Osteoblast (primary cell): ENCODE data around the gene UROD. TPM values are rescaled to one million over a fixed set of nuclear protein-coding genes. Genes with fewer than 3 reads are reported as not detected.
"Not testable (repeated sequence)": the region's sequence is repeated elsewhere in the genome, so short reads cannot be mapped to it uniquely, and the experiment has no call there.

Source experiments
- DNase-seq: peaks from one replicate; pipeline ENCODE4 v3.0.0; 2011; ENCODE audit warnings: low spot score, mixed read lengths; ENCODE audit not compliant: insufficient read length; ENCODE audit errors: missing footprints
- H2AFZ ChIP-seq: 2 replicates; pipeline ENCODE4 v1.6.0; 2011; ENCODE audit warnings: mild to moderate bottlenecking, low read length
- H3K27ac ChIP-seq: 2 replicates; pipeline ENCODE4 v1.5.1; 2011; ENCODE audit warnings: mild to moderate bottlenecking, low read depth, low read length, moderate library complexity
- H3K27me3 ChIP-seq: 2 replicates; pipeline ENCODE4 v1.6.0; 2012; ENCODE audit warnings: mild to moderate bottlenecking, control low read depth, inconsistent platforms, low read length, moderate library complexity; ENCODE audit not compliant: insufficient read depth
- H3K36me3 ChIP-seq: 2 replicates; pipeline ENCODE4 v1.5.1; 2011; ENCODE audit warnings: mild to moderate bottlenecking, low read length, control low read depth, moderate library complexity; ENCODE audit not compliant: insufficient read depth
- H3K4me1 ChIP-seq: 2 replicates; pipeline ENCODE4 v1.5.1; 2011; ENCODE audit warnings: mild to moderate bottlenecking, low read length, control low read depth, moderate library complexity; ENCODE audit not compliant: insufficient read depth
- H3K4me2 ChIP-seq: 2 replicates; pipeline ENCODE4 v1.6.0; 2011; ENCODE audit warnings: mild to moderate bottlenecking, low read length; ENCODE audit not compliant: insufficient read depth
- H3K4me3 ChIP-seq: fragments of 200-600 bp; sonication (generic); 3 replicates; pipeline ENCODE4 v1.5.1; 2012; ENCODE audit warnings: mild to moderate bottlenecking, low read length, inconsistent platforms; ENCODE audit not compliant: insufficient read depth
- H3K79me2 ChIP-seq: 2 replicates; pipeline ENCODE4 v1.6.0; 2012; ENCODE audit warnings: mild to moderate bottlenecking, low read length, control low read depth, inconsistent platforms; ENCODE audit not compliant: insufficient read depth
- H3K9me3 ChIP-seq: 2 replicates; pipeline ENCODE4 v1.5.1; 2011; ENCODE audit warnings: low read depth, low read length, control low read depth
- H4K20me1 ChIP-seq: 2 replicates; pipeline ENCODE4 v1.6.0; 2012; ENCODE audit warnings: mild to moderate bottlenecking, low read length, control low read depth; ENCODE audit not compliant: insufficient read depth
- total RNA-seq: library from RNA; depleted of rRNA; stranded (reverse); fragments of >200 nt; gene quantifications from 2 replicates; pipeline ENCODE4 v1.2.3, GENCODE V29; 2012
- TF ChIP-seq, protein P1 (sequence below): IDR thresholded peaks from 2 replicates; pipeline ENCODE4 v1.5.1; 2011; ENCODE audit warnings: mild to moderate bottlenecking, low read depth, low read length, moderate library complexity; ENCODE audit errors: extremely low read depth

The UROD gene
- total RNA-seq, 1 donor: 123 TPM

DNA sequence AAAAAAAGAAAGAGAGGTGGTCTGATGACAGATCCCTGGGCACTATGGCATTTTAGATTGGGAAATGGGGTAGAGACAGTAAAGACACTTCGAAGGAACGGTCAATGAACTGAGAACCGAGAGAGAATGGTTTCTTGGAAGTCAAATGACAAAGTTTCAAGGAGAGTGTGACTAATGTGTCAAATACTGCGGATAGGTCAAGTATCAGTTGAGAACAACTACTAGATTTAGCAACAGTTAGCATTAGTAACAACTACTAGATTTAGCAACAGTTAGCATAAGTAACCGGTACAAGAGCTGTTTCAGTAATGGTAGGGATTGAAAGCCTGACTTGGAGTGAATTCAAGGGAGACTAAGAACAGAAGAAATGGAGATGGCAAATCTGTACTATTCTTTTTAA, 35.0 kb downstream of the UROD start:
- no peak overlapping the region for H3K27ac ChIP-seq
- no peaks in the 10 kb centered on the region for H3K79me2 ChIP-seq
- H2AFZ ChIP-seq: no peak overlapping the region
- no peak for DNase-seq
- no peaks in the 10 kb centered on the region for H3K9me3 ChIP-seq
- TF ChIP-seq, protein P1, sequence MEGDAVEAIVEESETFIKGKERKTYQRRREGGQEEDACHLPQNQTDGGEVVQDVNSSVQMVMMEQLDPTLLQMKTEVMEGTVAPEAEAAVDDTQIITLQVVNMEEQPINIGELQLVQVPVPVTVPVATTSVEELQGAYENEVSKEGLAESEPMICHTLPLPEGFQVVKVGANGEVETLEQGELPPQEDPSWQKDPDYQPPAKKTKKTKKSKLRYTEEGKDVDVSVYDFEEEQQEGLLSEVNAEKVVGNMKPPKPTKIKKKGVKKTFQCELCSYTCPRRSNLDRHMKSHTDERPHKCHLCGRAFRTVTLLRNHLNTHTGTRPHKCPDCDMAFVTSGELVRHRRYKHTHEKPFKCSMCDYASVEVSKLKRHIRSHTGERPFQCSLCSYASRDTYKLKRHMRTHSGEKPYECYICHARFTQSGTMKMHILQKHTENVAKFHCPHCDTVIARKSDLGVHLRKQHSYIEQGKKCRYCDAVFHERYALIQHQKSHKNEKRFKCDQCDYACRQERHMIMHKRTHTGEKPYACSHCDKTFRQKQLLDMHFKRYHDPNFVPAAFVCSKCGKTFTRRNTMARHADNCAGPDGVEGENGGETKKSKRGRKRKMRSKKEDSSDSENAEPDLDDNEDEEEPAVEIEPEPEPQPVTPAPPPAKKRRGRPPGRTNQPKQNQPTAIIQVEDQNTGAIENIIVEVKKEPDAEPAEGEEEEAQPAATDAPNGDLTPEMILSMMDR: no peak
- no peak overlapping the region for H3K4me2 ChIP-seq
- H3K27me3 ChIP-seq: no peaks in the 10 kb centered on the region
- H3K36me3 ChIP-seq: no peaks in the 10 kb centered on the region
- H3K4me1 ChIP-seq: no peaks in the 10 kb centered on the region
- H4K20me1 ChIP-seq: no peaks in the 10 kb centered on the region
- H3K4me3 ChIP-seq: no peak overlapping the region

- no peak for DNase-seq
- Histone ChIP-seq H4K20me1 (no peaks in the 10 kb centered on the region), H3K4me1 (no peaks in the 10 kb centered on the region), H3K4me2 (no peak overlapping the region), H3K9me3 (no peaks in the 10 kb centered on the region), H2AFZ (no peak overlapping the region), H3K79me2 (no peaks in the 10 kb centered on the region), H3K27ac (no peak overlapping the region), H3K36me3 (no peaks in the 10 kb centered on the region), H3K4me3 (no peak overlapping the region), H3K27me3 (no peaks in the 10 kb centered on the region)
- TF ChIP-seq, protein P1: no peak
Observed at GRCh38 chr1:45051005-45051772, 39.1 kb downstream of the UROD start.

- TF ChIP-seq, protein P1: no peak
- Histone ChIP-seq H2AFZ (no peak overlapping the region), H3K4me1 (no peaks in the 10 kb centered on the region), H3K9me3 (no peaks in the 10 kb centered on the region), H3K27me3 (peaks cover 5% of the 10 kb centered on the region), H3K36me3 (no peaks in the 10 kb centered on the region), H3K4me2 (no peak overlapping the region), H3K4me3 (no peak overlapping the region), H3K27ac (no peak overlapping the region), H3K79me2 (no peaks in the 10 kb centered on the region), H4K20me1 (no peaks in the 10 kb centered on the region)
- no peak for DNase-seq
Observed at GRCh38 chr1:45057542-45057941, 45.5 kb downstream of the UROD start.

DNA sequence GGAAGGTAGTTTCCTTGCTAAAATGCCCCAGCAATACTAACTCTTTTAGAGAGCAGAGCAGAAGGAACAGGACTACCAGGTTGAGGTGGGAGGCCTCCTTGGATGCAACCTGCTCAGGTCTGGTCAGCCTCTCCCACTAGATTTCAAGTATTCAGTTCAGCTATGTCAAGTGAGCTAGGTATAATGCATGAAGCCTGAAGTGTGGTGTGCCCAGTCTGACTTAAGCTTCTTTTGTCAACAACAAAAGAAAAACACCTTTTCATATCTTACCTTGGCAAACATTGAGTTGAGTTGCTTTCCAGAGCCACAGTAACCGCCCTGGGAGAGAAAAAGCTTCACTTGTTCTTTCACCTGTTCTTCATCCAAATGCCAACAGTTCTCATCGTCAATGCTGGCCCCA, 47.8 kb downstream of the UROD start:
- Histone ChIP-seq H3K9me3 (no peaks in the 10 kb centered on the region), H3K79me2 (no peaks in the 10 kb centered on the region), H3K36me3 (no peaks in the 10 kb centered on the region), H2AFZ (no peak overlapping the region), H3K27me3 (peaks cover 5% of the 10 kb centered on the region), H3K27ac (no peak overlapping the region), H3K4me1 (no peaks in the 10 kb centered on the region), H3K4me3 (no peak overlapping the region), H3K4me2 (no peak overlapping the region), H4K20me1 (no peaks in the 10 kb centered on the region)
- DNase-seq: no peak
- TF ChIP-seq, protein P1: no peak

GRCh38 chr1:45062463-45062862, 50.4 kb downstream of the UROD start:
- H3K27me3 ChIP-seq, H3K4me3 ChIP-seq, DNase-seq, H3K4me1 ChIP-seq, H2AFZ ChIP-seq, H3K4me2 ChIP-seq, H4K20me1 ChIP-seq, H3K9me3 ChIP-seq, H3K36me3 ChIP-seq, H3K79me2 ChIP-seq, H3K27ac ChIP-seq: not testable (repeated sequence)
